GM18517 (cell line): ENCODE measurements around the gene CHD2.
A peak's percentile ranks its signal among the peaks of the same experiment; 100 is the strongest.
"Not testable (repeated sequence)": the region's sequence is repeated elsewhere in the genome, so short reads cannot be mapped to it uniquely, and the experiment has no call there.

ENCODE experiments used
- ATAC-seq: cut with Tn5 transposase; IDR thresholded peaks from one replicate; pipeline ENCODE4 v1.9.1; 2021; ENCODE audit warnings: mild to moderate bottlenecking, moderate library complexity; ENCODE audit not compliant: unreplicated experiment

CHD2 gene

DNA sequence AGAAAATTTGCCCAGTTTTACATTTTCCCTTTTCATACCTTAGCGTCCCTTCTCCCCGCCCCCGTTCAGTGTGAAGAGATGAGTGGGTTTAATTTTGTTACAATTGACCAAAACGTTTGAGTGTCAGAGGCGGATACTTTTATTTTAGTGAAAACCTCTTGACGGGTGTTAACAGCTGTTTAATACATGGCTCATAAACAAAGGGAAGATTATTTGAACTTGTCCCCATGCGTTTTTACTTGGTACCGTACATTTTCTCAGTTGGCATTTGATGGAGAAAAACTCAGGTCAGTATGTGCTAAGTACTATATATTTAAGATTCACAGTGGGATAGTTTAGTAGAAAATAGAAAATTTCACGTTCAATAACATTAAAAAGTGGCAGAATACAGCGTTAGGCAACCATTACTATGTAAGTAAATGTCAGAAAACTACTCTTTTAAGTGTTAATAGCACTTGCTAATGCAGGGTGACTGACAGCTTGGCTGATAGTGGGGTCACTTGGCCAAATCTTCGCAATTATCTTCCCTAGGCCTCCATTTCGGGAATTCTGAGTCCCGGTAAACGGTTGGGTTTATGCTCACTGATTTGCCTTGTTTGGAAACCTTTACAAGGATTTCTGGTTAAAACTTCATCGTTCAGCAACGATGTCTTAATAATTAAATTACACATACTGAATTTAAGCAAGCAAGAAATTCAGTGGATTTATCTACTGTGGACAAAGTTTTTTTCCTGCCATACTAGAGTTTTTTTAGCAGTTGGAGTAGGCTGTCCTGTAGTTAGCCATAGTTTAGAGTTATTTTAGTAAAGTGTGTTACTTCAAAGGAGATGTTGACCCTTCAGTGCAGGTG is 4.8 kb downstream of the CHD2 start:
- no peak for ATAC-seq

DNA sequence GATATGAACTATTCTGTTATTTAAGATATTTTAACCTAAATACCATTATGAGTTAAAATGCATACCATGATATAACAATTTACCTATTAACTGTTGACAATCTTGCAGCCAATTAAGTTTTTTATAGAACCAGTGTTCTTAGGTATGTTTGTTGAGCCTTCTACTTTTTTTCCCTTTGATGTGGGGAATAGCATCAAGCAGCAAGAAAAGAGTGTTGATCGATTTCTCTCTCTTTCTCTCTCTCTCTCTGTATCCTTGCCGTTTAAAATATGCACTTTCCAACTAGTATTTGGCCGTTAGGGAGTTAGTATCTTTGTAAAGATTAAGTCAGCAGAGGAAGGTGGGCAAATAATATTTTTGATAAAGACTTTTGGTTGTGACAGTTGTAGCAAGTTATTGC is 5.9 kb downstream of the CHD2 start:
- no peak for ATAC-seq

DNA sequence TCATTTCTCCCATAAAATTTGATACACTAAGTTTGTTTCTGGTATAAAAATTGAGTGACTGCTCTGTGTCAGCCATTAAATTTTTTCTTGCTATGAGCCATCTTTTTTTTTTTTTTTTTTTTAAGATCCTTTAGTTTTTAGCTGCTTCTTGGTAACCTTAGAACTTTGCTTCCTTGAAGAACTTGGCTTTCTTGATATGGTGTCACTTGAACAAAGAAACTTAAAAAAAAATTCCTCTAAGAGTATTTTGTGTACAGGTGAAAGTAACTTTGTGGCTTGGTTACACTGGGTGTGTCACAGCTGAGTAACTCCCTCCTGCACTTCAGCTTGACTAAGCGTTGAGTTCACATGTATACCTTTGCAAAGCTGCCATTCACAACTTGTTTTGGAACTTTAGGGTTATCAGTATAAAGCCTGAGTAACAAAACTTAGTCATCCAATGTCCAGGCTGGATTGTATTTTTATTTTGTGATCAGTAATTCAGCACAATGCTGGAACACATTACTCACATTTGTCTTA is 6.5 kb downstream of the CHD2 start:
- peak; percentile 35 for ATAC-seq

DNA sequence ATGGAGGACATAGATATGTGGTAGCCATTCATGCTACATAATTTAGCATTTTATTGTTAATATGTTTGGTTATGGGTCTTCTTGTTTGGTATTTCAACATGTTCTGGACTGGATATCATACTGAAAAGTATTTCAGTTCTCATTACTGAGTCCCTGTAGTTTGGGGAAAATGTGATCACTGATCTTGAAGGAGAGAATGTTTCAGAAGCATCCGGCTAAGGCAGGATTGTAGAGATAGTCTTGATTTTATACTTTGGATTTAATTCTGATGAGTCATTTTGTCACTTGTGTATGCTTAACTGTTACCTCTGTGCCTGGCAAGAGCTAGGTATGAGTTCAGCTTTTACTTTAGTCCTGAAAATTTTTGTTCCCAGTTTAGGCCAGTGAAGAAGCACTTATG is 7.1 kb downstream of the CHD2 start:
- no peak for ATAC-seq

DNA sequence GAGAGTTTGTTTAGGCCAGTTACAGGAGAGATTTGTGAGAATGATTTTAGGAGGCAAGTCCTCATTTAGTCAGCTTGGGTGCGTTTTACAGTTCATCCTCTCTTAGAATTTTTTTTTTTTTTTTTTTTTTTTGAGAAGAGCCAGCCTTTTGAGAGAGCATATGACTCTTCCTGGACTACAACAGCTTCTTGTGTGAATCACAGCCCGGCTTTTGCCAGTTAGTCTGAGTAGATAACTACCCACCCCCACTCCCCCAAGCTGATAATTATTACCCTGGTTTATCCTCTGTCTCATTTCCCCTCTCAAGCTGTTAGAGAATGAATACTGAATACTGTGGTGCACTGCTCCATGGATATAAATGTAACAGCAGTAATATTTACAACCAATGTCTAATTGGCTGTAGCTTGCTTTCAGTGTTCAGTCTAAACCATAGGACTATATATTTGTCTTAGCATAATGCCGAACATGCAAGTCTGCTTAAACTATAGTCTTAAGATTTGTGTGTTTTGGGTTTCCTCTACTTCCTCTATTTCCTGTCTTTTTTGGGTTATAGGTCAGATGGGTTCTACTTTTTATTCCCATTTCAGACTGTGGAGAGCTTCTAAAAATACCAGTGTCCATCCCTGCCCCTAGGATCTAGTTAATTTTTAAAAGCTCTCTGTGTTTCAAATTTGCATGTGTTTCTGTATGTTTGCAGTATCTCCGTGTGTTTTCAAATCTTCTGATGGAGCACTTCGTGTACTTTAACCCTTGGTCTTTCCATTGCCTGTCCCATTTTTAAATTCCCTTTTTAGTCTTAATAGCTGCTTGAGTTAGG is 8.0 kb downstream of the CHD2 start:
- ATAC-seq = no peak

DNA sequence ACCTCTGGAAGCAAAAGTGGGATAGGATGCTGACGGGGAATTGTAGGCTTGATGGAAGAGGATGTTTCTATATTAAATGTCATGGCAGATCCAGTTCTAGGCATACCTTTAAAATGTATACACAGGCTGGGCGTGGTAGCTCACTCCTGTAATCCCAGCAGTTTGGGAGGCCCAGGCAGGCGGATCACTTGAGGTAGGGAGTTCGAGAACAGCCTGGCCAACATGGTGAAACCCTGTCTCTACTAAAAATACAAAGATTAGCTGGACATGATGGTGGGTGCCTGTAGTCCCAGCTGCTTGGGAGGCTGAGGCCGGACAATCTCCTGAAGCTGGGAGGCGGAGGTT is 8.6 kb downstream of the CHD2 start:
- no peak for ATAC-seq

DNA sequence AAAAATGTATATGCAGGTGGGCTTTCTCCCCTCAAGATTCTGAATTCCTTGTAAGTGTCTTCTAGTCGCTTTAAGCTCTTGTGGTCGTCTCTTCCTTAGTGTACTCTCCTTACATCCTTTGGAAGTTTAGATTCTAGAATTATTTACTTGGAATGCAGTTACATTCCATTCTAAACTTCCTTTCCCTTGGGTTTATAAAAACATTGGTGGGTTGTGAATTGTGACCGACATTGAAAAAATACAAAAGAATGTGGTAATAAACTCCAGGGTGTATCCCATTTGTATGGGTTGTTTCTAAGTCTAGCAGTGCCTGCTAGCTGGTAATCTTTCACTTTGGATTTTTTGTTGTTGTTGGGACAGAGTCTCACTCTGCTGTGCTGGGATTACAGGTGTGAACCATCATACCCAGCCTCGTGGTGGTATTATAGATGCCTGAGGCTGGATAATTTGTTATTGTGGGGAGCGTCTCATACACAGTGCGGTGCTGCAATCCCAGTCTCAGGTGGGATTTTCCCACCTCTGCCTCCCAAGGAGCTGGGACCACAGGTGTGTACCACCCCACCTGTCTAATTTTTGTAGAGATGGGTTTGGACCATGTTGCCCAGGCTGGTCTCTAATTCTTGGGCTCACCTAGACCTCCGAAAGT is 9.1 kb downstream of the CHD2 start:
- no peak for ATAC-seq

DNA sequence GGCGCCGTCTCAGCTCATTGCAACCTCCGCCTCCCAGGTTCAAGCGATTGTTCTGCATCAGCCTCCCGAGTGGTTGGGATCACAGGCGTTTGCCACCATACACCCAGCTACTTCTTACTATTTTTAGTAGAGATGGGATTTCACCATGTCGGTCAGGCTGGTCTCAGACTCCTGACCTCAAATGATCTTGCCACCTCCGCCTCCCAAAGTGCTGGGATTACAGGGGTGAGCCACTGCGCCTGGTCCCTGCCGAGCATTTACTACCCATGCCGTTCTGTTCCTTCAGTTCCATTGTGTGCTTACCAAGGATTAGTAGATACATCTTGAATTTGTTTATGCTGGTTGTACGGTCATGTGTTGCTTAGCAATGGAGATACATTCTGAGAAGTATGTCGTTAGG is 10.3 kb downstream of the CHD2 start:
- no peak for ATAC-seq

DNA sequence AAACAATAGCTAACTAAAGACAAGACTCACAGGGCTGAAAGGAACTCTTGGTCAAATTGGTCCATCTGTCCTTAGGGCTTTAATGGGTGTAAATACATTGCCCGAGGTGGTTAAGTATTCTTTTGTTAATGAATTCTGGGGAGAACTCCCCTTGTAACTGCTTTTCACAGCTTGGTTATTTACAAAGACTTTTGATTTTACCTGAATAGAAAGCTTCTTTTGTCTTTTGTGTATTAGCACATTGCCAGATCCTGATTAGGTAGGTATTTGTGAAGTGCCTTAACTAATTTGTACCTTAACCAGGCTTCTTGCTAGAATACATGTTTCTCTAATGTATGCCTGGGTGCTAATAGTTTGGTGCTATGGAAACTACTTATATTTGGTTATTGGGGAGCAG is 14.0 kb downstream of the CHD2 start:
- no peak for ATAC-seq

DNA sequence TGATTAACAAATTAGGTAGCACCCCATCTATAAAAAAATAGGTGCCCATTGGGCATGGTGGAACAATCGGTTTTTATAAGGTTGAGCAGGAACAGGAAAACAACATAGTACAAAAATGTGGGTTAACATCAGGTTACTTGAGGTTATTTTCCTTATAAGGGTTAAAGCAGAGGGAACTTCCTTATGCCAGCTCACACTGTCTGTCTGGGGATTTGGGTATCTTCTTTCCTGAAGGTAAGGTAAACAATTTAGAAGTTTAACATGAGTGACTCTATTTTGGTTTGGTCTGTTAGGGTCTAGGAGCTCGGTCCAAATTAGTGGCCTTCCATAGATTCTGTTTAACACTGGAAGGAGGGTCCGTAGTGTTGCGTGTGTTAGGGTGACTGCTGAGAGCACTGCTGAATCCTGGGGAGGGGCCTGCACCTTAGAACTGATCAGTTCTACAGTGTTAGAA is 14.7 kb downstream of the CHD2 start:
- no peak for ATAC-seq

DNA sequence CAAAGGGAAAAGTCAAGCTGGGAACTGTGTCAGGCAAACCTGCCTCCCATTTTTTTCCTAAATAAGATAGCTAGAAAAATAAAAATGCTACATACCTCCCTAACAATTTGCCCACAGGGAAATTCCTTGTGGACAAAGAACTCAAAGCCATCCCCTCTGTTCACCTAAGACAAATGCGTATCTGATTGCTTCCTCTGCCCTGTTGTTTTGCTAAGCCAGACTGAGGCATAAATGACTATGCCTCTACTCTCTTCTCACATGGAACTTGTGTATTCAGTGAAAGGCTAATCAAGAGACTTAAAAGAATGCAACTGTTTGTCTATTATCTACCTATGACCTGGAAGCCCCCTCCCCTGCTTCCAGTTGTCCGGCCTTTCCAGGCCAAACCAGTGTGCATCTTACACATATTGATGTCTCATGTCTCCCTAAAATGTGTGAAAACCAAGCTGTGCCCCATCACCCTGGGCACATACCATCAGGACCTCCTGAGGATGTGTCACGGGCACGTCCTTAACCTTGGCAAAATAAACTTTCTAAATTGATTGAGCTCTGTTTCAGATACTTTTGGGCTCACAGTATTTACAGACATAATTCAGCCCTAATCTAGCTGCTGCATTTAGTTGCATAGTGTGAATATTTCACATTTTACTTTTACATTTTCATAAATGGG is 15.8 kb downstream of the CHD2 start:
- no peak for ATAC-seq

DNA sequence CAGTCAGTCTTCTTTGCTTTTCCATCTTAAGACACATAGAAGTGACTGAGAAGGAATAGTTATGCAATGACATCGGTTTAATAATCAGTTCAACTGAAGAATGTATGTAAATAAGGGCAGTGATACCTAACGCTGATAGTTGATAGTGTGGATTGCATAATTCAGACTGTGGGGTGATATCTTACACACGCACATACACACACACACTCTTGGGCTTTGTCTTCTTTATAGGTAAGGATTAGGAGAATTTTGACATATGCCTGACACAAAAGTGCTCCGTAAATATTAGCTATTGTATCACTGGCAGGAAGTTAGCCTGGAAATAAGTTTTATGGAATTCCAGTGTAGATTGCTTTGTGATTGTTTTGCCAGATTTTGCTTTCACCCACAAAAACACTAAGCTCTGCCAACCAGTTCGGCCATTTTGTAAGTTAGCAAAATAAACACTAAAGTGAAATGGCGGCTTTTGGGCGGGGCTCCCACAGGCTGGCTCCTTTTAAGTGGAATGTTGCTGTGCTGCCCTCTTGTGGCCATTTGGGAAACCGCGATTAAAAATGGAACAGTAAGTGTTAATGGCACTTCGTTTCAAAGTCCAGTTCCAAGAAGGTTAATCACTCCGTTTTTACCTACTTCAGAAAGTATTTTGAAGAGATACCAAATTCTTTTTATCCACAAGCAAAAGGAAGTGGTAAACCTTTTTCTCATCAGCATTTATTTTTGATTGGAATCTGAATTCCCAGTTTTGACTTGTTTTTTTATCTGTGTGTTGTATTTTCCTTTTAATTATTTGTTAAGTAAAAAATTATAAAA is 17.7 kb downstream of the CHD2 start:
- no peak for ATAC-seq

DNA sequence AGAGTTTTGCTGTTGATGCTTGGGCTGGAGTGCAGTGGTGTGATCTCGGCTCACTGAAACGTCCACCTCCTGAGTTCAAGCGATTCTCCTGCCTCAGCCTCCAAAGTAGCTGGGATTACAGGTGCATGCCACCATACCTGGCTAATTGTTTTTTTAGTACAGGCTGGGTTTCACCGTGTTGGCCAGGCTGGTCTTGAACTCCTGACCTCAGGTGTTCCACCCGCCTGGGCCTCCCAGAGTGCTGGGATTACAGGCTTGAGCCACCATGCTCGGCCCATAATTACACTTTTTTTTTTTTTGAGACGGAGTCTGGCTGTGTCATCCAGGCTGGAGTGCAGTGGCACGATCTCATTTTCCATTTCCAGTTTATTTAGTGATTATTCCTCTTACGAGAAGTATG is 18.8 kb downstream of the CHD2 start:
- ATAC-seq = not testable (repeated sequence)

DNA sequence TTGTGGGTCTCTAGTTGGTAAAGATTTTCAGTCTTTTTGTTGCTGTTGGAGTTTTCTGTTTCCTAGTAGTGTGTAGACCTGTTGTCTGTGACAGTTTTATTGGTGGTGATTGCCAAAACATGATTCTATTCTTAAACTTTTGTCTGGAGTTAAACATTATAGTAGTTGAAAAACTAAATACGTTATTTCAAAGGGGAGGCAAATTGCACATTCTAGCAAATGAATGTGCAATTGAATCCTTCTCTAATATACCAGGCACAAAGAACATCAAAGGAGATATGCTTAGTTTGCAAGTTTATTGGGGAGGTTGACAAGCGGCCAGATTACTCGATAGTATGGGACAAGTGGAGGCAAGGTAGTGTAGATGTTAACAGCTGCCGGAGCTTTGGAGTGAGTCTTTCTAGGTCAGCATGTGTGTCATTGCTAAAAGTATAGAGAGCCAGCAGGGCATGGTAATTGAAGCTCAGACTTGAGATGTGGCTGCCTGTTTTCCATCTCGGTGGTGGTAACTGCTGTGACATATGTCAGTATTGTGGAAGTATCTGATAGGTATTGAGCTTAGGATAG is 20.6 kb downstream of the CHD2 start:
- no peak for ATAC-seq

DNA sequence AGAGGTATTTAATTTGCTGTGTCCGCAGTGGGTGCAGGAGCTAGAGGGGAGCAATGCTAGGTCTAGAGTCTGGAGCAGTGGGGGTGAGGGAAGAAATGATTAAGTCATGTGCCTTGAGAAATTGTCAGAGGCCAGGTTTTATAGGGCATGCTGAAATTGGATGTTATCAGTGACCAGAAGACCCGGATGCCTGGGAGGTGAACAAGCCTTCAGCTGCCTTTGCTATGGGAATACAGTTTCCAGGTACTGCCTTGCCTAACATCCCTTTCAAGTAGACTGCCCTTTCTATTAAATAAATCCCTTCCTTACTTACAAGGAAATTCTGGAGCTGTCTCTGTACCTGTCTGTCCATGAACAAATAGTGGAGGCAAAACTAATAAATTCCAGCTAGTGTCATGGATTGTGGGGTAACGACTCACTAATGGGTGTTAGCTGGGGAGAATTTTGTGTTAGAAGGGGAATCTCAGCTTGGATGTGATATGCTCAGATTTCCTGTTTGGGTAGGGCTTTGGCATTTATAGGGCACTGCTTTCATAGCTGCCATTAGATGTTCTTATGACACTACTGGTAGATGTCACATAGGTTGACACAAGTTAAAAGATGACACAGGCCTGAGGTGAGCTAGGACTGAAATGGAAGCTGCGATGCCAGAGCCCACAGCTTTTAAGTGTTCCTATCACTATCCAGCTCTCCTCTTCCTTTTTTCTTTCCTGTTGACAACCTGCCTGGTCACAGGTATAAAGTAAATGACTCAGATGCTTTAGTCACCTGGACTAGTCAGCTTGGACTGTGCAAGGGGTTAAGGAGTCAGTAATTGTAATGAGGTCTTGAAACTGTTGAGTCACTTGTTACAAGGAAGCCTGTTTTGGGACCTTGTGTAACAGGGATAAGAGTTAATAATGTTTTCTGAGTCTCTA is 21.3 kb downstream of the CHD2 start:
- ATAC-seq = no peak

DNA sequence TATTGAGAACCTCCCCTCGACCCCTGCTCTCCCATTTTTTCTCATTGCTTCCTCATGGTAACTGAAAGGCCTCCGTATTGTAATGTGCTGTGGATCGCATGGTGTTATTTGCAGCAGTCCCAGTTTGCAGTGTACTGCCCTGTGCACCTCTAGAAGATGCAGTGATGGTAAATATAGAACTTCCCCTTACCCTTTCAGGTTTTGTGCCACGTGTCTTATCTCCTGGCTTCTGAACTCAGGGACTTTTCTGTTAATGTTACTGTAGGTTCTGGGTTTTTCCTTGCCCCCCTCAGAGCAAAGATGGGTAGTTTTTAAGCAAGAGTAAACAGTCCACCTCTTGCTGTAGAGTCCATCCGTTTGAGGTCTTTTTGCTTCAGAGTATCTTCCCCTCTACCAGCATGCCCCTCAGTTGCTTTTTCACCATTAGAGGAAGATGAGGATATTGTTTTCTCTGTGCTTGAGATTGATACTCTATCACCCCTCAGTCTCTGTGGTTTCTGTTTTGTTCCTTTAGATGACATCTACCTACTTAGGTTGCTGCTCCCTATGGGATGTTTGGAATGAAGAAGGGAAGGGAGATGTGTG is 22.4 kb downstream of the CHD2 start:
- ATAC-seq = no peak

DNA sequence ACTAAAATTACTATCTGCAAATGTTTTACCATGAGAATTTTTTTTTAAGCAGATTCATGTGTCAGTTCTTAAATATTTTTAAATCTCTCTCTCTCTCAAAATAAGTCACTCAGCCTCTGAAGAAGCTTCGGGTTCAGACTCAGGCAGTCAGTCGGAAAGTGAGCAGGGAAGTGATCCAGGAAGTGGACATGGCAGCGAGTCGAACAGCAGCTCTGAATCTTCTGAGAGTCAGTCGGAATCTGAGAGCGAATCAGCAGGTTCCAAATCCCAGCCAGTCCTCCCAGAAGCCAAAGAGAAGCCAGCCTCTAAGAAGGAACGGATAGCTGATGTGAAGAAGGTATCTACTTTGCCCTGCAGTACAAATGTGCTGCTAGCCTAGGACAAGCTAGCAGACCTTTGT is 24.1 kb downstream of the CHD2 start:
- ATAC-seq = no peak

DNA sequence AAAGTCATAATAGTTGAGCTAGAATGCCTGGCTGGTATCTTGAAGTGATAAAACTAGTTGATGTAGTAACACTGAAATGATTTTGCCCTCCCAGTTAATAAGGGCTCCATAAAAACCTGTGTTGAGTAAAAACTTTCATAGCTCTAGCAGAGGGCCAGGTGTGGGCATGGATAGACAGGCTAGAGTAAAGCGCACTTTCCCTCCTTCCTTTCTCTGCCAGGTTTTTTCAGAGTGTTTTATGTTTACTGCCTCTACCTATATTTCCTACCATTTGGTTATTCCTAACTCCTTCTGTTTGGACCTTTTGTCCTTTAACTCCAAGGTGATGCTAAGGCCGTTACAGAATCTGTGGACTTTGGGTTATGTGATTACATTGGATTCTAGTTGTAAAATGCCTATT is 25.3 kb downstream of the CHD2 start:
- no peak for ATAC-seq
